Prostate gland (tissue), 2 donors: ENCODE data around the gene TNS1.

Experiments used
- POLR2A ChIP-seq: fragments of 450-650 bp; IDR thresholded peaks from one replicate; pipeline ENCODE4 v1.6.1; 2016; ENCODE audit warnings: antibody characterized with exemption, mild to moderate bottlenecking
- POLR2AphosphoS5 ChIP-seq: sonication (generic); formaldehyde crosslinking; IDR thresholded peaks from one replicate; pipeline ENCODE4 v1.6.1; 2017; ENCODE audit warnings: antibody characterized with exemption
- TF ChIP-seq, protein P1 (sequence below), 4 experiments: fragments of 200-600 bp in 2 of 4; fragments of 450-650 bp in 2 of 4; sonication (generic) in 2 of 4; IDR thresholded peaks; 1 replicate in 3 of 4; 2 replicates in 1 of 4; pipeline ENCODE4 v1.5.1; 2016 to 2019; ENCODE audit warnings: antibody characterized with exemption in 4 of 4, mild to moderate bottlenecking in 2 of 4, moderate library complexity in 2 of 4

DNA sequence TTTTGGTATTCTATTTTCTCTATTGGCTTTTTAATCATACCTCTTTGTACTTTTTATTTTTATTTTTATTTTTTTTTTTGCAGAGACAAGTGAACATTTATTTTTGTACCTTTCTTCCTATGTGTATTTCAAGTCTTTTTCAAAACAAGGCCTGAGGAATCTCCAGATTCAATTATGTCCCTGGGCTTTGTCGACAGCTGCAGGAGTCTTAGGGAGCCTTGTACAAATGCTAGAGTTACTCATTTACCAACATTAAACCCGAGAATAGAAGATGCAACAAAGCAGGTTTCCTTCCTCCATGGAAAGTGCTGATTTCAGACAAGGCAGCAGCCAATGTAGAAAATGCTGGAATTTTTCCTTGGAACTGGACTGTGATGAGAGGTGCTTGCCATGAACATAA is 242.8 kb downstream of the TNS1 start:
- TF ChIP-seq, protein P1, sequence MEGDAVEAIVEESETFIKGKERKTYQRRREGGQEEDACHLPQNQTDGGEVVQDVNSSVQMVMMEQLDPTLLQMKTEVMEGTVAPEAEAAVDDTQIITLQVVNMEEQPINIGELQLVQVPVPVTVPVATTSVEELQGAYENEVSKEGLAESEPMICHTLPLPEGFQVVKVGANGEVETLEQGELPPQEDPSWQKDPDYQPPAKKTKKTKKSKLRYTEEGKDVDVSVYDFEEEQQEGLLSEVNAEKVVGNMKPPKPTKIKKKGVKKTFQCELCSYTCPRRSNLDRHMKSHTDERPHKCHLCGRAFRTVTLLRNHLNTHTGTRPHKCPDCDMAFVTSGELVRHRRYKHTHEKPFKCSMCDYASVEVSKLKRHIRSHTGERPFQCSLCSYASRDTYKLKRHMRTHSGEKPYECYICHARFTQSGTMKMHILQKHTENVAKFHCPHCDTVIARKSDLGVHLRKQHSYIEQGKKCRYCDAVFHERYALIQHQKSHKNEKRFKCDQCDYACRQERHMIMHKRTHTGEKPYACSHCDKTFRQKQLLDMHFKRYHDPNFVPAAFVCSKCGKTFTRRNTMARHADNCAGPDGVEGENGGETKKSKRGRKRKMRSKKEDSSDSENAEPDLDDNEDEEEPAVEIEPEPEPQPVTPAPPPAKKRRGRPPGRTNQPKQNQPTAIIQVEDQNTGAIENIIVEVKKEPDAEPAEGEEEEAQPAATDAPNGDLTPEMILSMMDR (IDR thresholded peaks at IDR 0.05): no peak
- TF ChIP-seq POLR2AphosphoS5: no peak
- no peak for TF ChIP-seq POLR2A
